Astrocyte (in vitro differentiated cells and primary cell): ENCODE results near the gene NUP153. TPM values are rescaled to one million over a fixed set of nuclear protein-coding genes. Genes with fewer than 3 reads are reported as not detected.
A peak's percentile ranks its signal among the peaks of the same experiment; 100 is the strongest.
"Not testable (repeated sequence)": the region's sequence is repeated elsewhere in the genome, so short reads cannot be mapped to it uniquely, and the experiment has no call there.

Source experiments
- DNase-seq: peaks from one replicate; pipeline ENCODE4 v3.0.0-alpha.2; 2010; ENCODE audit warnings: low read depth
- FAIRE-seq: peaks from 2 replicates; lab custom pipeline; 2011; peaks lifted over from hg19 to GRCh38; lab: Jason Lieb, UNC
- H2AFZ ChIP-seq: 2 replicates; pipeline ENCODE4 v1.6.0; 2012; ENCODE audit warnings: low read depth, low read length, inconsistent platforms
- H3K27ac ChIP-seq: 2 replicates; pipeline ENCODE4 v1.5.1; 2011; ENCODE audit warnings: low read depth, low read length, inconsistent platforms
- H3K27me3 ChIP-seq: 2 replicates; pipeline ENCODE4 v1.6.0; 2011; ENCODE audit warnings: low read length, inconsistent platforms; ENCODE audit not compliant: insufficient read depth
- H3K36me3 ChIP-seq: 2 replicates; pipeline ENCODE4 v1.5.1; 2011; ENCODE audit warnings: low read length, inconsistent platforms; ENCODE audit not compliant: insufficient read depth
- H3K4me1 ChIP-seq: 2 replicates; pipeline ENCODE4 v1.5.1; 2011; ENCODE audit warnings: low read length, inconsistent platforms; ENCODE audit not compliant: insufficient read depth
- H3K4me2 ChIP-seq: 2 replicates; pipeline ENCODE4 v1.6.0; 2012; ENCODE audit warnings: low read length, inconsistent platforms
- H3K4me3 ChIP-seq: 2 replicates; pipeline ENCODE4 v1.5.1; 2011; ENCODE audit warnings: low read depth, mild to moderate bottlenecking, low read length, inconsistent platforms; ENCODE audit not compliant: insufficient read depth
- H3K79me2 ChIP-seq: 2 replicates; pipeline ENCODE4 v1.6.0; 2012; ENCODE audit warnings: mild to moderate bottlenecking, low read length, inconsistent platforms; ENCODE audit not compliant: insufficient read depth
- H3K9ac ChIP-seq: 2 replicates; pipeline ENCODE4 v1.6.0; 2012; ENCODE audit warnings: mild to moderate bottlenecking, low read length, inconsistent platforms
- H3K9me3 ChIP-seq: 2 replicates; pipeline ENCODE4 v1.5.1; 2012; ENCODE audit warnings: low read depth, mild to moderate bottlenecking, low read length, inconsistent platforms; ENCODE audit not compliant: insufficient read depth
- H4K20me1 ChIP-seq: 2 replicates; pipeline ENCODE4 v1.6.0; 2012; ENCODE audit warnings: low read length, inconsistent platforms; ENCODE audit not compliant: insufficient read depth
- H3K27ac Mint-ChIP-seq: one replicate; pipeline ENCODE4 v1.8.0; 2021; ENCODE audit warnings: mild to moderate bottlenecking, mixed read lengths; ENCODE audit not compliant: unreplicated experiment
- H3K27me3 Mint-ChIP-seq: one replicate; pipeline ENCODE4 v1.8.0; 2021; ENCODE audit warnings: low read depth, mixed read lengths; ENCODE audit not compliant: unreplicated experiment
- H3K36me3 Mint-ChIP-seq: one replicate; pipeline ENCODE4 v1.8.0; 2021; ENCODE audit warnings: low read depth, mixed read lengths; ENCODE audit not compliant: unreplicated experiment
- H3K4me1 Mint-ChIP-seq: one replicate; pipeline ENCODE4 v1.8.0; 2021; ENCODE audit warnings: low read depth, mixed read lengths; ENCODE audit not compliant: unreplicated experiment
- H3K4me3 Mint-ChIP-seq: one replicate; pipeline ENCODE4 v1.8.0; 2021; ENCODE audit warnings: mild to moderate bottlenecking, moderate library complexity, mixed read lengths; ENCODE audit not compliant: unreplicated experiment
- H3K9me3 Mint-ChIP-seq: one replicate; pipeline ENCODE4 v1.8.0; 2021; ENCODE audit warnings: mild to moderate bottlenecking, mixed read lengths; ENCODE audit not compliant: unreplicated experiment
- EZH2 ChIP-seq: IDR thresholded peaks from 2 replicates; pipeline ENCODE4 v1.6.1; 2012; ENCODE audit warnings: mild to moderate bottlenecking, low read length, inconsistent platforms; ENCODE audit not compliant: insufficient read depth
- total RNA-seq: library from RNA; stranded (reverse); gene quantifications from 2 replicates; pipeline ENCODE4 v1.2.1, GENCODE V29; 2021
- TF ChIP-seq, protein P1 (sequence below): IDR thresholded peaks from 2 replicates; pipeline ENCODE4 v1.5.1; 2011; ENCODE audit warnings: low read depth, mild to moderate bottlenecking, inconsistent platforms, low read length, moderate library complexity; ENCODE audit not compliant: insufficient read depth

Gene NUP153
- total RNA-seq, 1 donor from 2014 or later = 51.6 TPM

DNA sequence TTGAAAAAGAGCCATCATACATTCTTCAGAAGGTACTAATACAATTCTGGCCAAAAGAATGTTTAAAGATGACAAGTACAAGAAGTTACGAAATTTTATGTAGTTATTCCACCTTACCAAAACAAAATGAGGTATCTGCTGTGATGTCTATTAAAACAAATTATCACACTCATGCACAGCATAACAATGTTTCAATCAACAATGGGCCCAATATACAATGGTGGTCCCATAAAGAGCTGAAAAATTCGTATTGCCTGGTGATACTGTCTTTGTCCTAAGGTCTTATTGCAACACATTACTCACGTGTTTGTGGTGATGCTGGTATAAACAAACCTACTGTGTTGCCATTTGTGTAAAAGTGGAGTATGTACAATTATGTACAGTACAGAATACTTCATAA lies 3.6 kb upstream of the NUP153 start:
- no peak overlapping the region for H3K4me2 ChIP-seq
- peak; percentile 32 for FAIRE-seq
- H3K4me3 ChIP-seq = no peak overlapping the region
- H3K9me3 ChIP-seq = no peaks in the 10 kb centered on the region
- Mint-ChIP-seq H3K27ac (no peak overlapping the region), H3K4me3 (no peak overlapping the region), H3K36me3 (no peaks in the 10 kb centered on the region), H3K27me3 (no peaks in the 10 kb centered on the region), H3K4me1 (peaks cover 10% of the 10 kb centered on the region), H3K9me3 (no peaks in the 10 kb centered on the region)
- no peak overlapping the region for H3K9ac ChIP-seq
- peak; percentile 27 for DNase-seq
- H2AFZ ChIP-seq = no peak overlapping the region
- no peak overlapping the region for H3K27ac ChIP-seq
- H4K20me1 ChIP-seq = peaks cover 4% of the 10 kb centered on the region
- peaks cover 13% of the 10 kb centered on the region for H3K4me1 ChIP-seq
- no peaks in the 10 kb centered on the region for H3K27me3 ChIP-seq
- peaks cover 12% of the 10 kb centered on the region for H3K79me2 ChIP-seq
- no peak for TF ChIP-seq EZH2
- TF ChIP-seq, protein P1, sequence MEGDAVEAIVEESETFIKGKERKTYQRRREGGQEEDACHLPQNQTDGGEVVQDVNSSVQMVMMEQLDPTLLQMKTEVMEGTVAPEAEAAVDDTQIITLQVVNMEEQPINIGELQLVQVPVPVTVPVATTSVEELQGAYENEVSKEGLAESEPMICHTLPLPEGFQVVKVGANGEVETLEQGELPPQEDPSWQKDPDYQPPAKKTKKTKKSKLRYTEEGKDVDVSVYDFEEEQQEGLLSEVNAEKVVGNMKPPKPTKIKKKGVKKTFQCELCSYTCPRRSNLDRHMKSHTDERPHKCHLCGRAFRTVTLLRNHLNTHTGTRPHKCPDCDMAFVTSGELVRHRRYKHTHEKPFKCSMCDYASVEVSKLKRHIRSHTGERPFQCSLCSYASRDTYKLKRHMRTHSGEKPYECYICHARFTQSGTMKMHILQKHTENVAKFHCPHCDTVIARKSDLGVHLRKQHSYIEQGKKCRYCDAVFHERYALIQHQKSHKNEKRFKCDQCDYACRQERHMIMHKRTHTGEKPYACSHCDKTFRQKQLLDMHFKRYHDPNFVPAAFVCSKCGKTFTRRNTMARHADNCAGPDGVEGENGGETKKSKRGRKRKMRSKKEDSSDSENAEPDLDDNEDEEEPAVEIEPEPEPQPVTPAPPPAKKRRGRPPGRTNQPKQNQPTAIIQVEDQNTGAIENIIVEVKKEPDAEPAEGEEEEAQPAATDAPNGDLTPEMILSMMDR = no peak
- H3K36me3 ChIP-seq = no peaks in the 10 kb centered on the region

DNA sequence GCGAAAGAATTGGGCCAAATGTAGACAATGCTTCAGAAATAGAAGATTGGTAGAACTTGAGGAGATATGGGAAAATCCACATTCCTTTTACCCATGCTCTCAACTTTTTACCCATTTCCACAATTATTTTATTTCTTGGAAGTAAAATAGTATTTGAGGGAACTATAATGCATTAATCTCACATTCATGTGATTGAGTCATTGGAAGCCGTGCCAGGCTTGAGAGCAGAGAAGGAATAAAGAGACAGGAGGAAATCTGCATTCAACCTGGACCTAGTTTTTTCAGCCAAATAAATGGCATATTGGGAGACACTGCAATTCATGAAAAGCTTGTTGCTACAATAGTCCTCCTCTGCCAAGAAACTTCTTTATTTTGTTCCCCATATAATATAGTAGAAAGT lies 2.8 kb upstream of the NUP153 start:
- Histone ChIP-seq H4K20me1 (peaks cover 4% of the 10 kb centered on the region), H3K4me2 (no peak overlapping the region), H3K9me3 (no peaks in the 10 kb centered on the region), H3K4me1 (peaks cover 7% of the 10 kb centered on the region), H2AFZ (no peak overlapping the region), H3K4me3 (no peak overlapping the region), H3K36me3 (no peaks in the 10 kb centered on the region), H3K27ac (no peak overlapping the region), H3K27me3 (no peaks in the 10 kb centered on the region), H3K79me2 (peaks cover 21% of the 10 kb centered on the region), H3K9ac (no peak overlapping the region)
- TF ChIP-seq EZH2 = no peak
- TF ChIP-seq, protein P1 = no peak
- FAIRE-seq (no peak), DNase-seq (no peak)
- H3K4me3 Mint-ChIP-seq = no peak overlapping the region
- no peaks in the 10 kb centered on the region for H3K36me3 Mint-ChIP-seq
- peaks cover 4% of the 10 kb centered on the region for H3K4me1 Mint-ChIP-seq
- H3K9me3 Mint-ChIP-seq = no peaks in the 10 kb centered on the region
- no peak overlapping the region for H3K27ac Mint-ChIP-seq
- no peaks in the 10 kb centered on the region for H3K27me3 Mint-ChIP-seq

DNA sequence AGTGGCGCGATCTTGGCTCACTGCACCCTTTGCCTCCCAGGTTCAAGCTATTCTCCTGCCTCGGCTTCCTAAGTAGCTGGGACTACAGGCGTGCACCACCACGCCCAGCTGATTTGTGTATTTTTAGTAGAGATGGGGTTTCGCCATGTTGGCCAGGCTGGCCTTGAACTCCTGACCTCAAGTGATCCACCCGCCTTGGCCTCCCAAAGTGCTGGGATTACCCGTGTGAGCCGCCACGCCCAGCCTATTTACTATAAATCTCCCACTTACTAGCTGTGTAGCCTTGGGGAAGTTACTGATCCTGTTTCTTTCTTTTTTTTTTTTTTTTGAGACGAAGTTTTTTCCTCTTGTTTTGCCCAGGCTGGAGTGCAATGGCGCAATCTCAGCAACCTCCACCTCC lies 1.3 kb upstream of the NUP153 start:
- H3K27me3 Mint-ChIP-seq, FAIRE-seq, H3K36me3 ChIP-seq, H3K9me3 Mint-ChIP-seq, H3K4me3 ChIP-seq, H3K4me3 Mint-ChIP-seq, H4K20me1 ChIP-seq, H2AFZ ChIP-seq, H3K36me3 Mint-ChIP-seq, DNase-seq, H3K27ac ChIP-seq, H3K27ac Mint-ChIP-seq, H3K9me3 ChIP-seq, H3K4me2 ChIP-seq, H3K9ac ChIP-seq, H3K27me3 ChIP-seq: not testable (repeated sequence)
- peaks cover 12% of the 10 kb centered on the region for H3K4me1 Mint-ChIP-seq
- Histone ChIP-seq H3K4me1 (peaks cover 15% of the 10 kb centered on the region), H3K79me2 (peaks cover 35% of the 10 kb centered on the region)
